ENCODE measurements around the gene IQCB1.

DNA sequence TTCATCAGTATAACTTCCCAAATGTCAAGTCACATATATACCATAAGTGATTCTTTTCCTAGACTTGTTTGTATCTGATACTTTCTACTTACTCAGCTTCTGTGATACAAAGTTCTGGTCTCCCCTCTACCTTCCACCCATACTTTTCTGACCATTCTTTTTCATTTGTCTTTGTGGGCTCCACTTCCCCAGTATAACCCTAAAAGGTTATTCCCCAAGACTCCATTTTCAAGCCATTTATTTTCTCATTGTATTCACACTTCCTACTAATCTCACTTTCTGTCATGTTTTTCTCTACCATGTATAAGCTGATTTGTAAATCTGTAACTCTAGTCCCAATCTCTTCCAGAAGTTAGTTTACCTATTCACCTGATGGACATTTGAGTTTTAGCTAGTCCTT lies 34.0 kb downstream of the IQCB1 start:
- no peak for TF ChIP-seq CTCF (conservative IDR thresholded peaks at IDR 0.05; ENCODE audit: low read depth, low read length)
- TF ChIP-seq EZH2 (IDR thresholded peaks at IDR 0.05; ENCODE audit: borderline replicate concordance, low read depth, low read length, poor library complexity, severe bottlenecking), result no peak

Measured in A673 (cell line).